K562 (cell line): ENCODE data around the gene TMIGD2. TPM values are rescaled to one million over a fixed set of nuclear protein-coding genes. Genes with fewer than 3 reads are reported as not detected.
A peak's percentile ranks its signal among the peaks of the same experiment; 100 is the strongest.

Experiments used
- MTA2 ChIP-seq: fragments of 450-650 bp; IDR thresholded peaks from 2 replicates; pipeline ENCODE4 v1.6.1; 2016; ENCODE audit warnings: low read depth
- NCOA1 ChIP-seq: fragments of 450-650 bp; IDR thresholded peaks from 2 replicates; pipeline ENCODE4 v1.6.1; 2016; ENCODE audit warnings: low read depth
- RBBP5 ChIP-seq: fragments of 200-600 bp; sonication (generic); IDR thresholded peaks from 2 replicates; pipeline ENCODE4 v1.6.1; 2012; ENCODE audit warnings: borderline replicate concordance, mild to moderate bottlenecking, low read length, control low read depth, inconsistent platforms; ENCODE audit not compliant: insufficient read depth, poor library complexity, severe bottlenecking
- TRIM28 ChIP-seq: fragments of 450-650 bp; IDR thresholded peaks from 2 replicates; pipeline ENCODE4 v1.6.1; 2017
- polyA plus RNA-seq, 8 experiments: library from polyadenylated mRNA; depleted of rRNA in 4 of 8; stranded (reverse) in 5 of 8; unstranded in 3 of 8; fragments of >200 nt; fragmentation: Nextera tagmentation in 2 of 8; fragmentation: Illumina TruSeq in 1 of 8; extraction: Ambion mirVana in 2 of 8; extraction: Trizol in 1 of 8; gene quantifications; 2 replicates each; pipeline versions ENCODE4 v1.2.1 to v1.2.3, GENCODE V29; 2011 to 2014; ENCODE audit warnings: inconsistent platforms in 1 of 8, missing spikeins in 1 of 8
- total RNA-seq, 7 experiments: library from RNA; depleted of rRNA in 6 of 7; stranded (reverse); fragments of >200 nt in 6 of 7; fragmentation: Illumina TruSeq in 2 of 7; extraction: Trizol in 2 of 7; gene quantifications; 2 replicates each; pipeline versions ENCODE4 v1.2.1 to v1.2.3, GENCODE V29; 2011 to 2021; ENCODE audit warnings: low replicate concordance in 1 of 7
- TF ChIP-seq, protein P1 (sequence below): fragments of 200-600 bp; sonication (generic); IDR thresholded peaks from one replicate; pipeline ENCODE4 v1.6.1; 2012; ENCODE audit warnings: mild to moderate bottlenecking, low read depth, low read length, inconsistent platforms
- TF ChIP-seq, protein P2 (sequence below), 2 experiments: fragments of 450-650 bp; IDR thresholded peaks; 2 replicates each; pipeline ENCODE4 v1.6.1; 2016; ENCODE audit warnings: mild to moderate bottlenecking in 2 of 2, borderline replicate concordance in 1 of 2, low read depth in 1 of 2, moderate library complexity in 1 of 2

TMIGD2 gene
- total and polyA plus RNA-seq, 9 of the 15 experiments (the other 6 are each of a cell fraction or from before 2014, with no cell fraction given), result not detected

DNA sequence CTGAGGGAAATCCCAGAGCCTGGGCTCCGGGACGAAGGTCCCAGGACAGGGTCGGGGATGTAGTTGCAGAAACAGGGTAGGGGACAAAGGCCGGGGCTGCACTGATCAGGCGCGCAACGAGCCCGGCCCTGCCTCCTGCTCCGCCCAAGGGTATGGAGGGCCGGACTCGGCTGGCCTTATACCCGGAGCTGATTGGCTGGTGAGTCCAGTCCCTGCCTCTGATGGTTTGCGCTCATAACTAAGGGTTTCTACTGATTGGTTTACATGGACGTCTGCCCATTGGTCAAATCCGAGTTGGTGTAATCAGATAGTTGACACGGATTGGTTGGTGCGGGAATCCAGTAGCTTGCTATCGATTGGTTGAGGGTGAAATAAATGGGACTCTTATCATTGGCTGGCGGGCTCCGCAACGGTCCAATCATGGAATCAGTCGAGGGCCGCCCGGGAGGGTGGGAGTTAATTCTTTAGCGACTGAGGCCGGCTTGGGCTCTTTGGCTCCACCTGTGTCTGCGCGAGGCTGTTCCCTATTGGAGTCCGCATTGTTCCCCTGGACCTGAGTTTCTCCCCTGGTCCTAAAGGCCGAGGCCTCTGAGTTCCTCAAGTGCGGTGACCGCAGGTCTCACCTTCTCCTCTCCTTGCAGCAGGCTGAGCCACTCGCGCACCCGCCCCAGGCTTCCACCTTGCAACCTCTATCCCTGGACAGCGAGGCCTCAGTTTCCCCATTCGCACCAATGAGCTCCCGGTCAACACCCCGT is 40.6 kb upstream of the TMIGD2 start (continued):
- TF ChIP-seq, protein P1, sequence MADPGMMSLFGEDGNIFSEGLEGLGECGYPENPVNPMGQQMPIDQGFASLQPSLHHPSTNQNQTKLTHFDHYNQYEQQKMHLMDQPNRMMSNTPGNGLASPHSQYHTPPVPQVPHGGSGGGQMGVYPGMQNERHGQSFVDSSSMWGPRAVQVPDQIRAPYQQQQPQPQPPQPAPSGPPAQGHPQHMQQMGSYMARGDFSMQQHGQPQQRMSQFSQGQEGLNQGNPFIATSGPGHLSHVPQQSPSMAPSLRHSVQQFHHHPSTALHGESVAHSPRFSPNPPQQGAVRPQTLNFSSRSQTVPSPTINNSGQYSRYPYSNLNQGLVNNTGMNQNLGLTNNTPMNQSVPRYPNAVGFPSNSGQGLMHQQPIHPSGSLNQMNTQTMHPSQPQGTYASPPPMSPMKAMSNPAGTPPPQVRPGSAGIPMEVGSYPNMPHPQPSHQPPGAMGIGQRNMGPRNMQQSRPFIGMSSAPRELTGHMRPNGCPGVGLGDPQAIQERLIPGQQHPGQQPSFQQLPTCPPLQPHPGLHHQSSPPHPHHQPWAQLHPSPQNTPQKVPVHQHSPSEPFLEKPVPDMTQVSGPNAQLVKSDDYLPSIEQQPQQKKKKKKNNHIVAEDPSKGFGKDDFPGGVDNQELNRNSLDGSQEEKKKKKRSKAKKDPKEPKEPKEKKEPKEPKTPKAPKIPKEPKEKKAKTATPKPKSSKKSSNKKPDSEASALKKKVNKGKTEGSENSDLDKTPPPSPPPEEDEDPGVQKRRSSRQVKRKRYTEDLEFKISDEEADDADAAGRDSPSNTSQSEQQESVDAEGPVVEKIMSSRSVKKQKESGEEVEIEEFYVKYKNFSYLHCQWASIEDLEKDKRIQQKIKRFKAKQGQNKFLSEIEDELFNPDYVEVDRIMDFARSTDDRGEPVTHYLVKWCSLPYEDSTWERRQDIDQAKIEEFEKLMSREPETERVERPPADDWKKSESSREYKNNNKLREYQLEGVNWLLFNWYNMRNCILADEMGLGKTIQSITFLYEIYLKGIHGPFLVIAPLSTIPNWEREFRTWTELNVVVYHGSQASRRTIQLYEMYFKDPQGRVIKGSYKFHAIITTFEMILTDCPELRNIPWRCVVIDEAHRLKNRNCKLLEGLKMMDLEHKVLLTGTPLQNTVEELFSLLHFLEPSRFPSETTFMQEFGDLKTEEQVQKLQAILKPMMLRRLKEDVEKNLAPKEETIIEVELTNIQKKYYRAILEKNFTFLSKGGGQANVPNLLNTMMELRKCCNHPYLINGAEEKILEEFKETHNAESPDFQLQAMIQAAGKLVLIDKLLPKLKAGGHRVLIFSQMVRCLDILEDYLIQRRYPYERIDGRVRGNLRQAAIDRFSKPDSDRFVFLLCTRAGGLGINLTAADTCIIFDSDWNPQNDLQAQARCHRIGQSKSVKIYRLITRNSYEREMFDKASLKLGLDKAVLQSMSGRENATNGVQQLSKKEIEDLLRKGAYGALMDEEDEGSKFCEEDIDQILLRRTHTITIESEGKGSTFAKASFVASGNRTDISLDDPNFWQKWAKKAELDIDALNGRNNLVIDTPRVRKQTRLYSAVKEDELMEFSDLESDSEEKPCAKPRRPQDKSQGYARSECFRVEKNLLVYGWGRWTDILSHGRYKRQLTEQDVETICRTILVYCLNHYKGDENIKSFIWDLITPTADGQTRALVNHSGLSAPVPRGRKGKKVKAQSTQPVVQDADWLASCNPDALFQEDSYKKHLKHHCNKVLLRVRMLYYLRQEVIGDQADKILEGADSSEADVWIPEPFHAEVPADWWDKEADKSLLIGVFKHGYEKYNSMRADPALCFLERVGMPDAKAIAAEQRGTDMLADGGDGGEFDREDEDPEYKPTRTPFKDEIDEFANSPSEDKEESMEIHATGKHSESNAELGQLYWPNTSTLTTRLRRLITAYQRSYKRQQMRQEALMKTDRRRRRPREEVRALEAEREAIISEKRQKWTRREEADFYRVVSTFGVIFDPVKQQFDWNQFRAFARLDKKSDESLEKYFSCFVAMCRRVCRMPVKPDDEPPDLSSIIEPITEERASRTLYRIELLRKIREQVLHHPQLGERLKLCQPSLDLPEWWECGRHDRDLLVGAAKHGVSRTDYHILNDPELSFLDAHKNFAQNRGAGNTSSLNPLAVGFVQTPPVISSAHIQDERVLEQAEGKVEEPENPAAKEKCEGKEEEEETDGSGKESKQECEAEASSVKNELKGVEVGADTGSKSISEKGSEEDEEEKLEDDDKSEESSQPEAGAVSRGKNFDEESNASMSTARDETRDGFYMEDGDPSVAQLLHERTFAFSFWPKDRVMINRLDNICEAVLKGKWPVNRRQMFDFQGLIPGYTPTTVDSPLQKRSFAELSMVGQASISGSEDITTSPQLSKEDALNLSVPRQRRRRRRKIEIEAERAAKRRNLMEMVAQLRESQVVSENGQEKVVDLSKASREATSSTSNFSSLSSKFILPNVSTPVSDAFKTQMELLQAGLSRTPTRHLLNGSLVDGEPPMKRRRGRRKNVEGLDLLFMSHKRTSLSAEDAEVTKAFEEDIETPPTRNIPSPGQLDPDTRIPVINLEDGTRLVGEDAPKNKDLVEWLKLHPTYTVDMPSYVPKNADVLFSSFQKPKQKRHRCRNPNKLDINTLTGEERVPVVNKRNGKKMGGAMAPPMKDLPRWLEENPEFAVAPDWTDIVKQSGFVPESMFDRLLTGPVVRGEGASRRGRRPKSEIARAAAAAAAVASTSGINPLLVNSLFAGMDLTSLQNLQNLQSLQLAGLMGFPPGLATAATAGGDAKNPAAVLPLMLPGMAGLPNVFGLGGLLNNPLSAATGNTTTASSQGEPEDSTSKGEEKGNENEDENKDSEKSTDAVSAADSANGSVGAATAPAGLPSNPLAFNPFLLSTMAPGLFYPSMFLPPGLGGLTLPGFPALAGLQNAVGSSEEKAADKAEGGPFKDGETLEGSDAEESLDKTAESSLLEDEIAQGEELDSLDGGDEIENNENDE, result no peak
- TF ChIP-seq, protein P2, sequence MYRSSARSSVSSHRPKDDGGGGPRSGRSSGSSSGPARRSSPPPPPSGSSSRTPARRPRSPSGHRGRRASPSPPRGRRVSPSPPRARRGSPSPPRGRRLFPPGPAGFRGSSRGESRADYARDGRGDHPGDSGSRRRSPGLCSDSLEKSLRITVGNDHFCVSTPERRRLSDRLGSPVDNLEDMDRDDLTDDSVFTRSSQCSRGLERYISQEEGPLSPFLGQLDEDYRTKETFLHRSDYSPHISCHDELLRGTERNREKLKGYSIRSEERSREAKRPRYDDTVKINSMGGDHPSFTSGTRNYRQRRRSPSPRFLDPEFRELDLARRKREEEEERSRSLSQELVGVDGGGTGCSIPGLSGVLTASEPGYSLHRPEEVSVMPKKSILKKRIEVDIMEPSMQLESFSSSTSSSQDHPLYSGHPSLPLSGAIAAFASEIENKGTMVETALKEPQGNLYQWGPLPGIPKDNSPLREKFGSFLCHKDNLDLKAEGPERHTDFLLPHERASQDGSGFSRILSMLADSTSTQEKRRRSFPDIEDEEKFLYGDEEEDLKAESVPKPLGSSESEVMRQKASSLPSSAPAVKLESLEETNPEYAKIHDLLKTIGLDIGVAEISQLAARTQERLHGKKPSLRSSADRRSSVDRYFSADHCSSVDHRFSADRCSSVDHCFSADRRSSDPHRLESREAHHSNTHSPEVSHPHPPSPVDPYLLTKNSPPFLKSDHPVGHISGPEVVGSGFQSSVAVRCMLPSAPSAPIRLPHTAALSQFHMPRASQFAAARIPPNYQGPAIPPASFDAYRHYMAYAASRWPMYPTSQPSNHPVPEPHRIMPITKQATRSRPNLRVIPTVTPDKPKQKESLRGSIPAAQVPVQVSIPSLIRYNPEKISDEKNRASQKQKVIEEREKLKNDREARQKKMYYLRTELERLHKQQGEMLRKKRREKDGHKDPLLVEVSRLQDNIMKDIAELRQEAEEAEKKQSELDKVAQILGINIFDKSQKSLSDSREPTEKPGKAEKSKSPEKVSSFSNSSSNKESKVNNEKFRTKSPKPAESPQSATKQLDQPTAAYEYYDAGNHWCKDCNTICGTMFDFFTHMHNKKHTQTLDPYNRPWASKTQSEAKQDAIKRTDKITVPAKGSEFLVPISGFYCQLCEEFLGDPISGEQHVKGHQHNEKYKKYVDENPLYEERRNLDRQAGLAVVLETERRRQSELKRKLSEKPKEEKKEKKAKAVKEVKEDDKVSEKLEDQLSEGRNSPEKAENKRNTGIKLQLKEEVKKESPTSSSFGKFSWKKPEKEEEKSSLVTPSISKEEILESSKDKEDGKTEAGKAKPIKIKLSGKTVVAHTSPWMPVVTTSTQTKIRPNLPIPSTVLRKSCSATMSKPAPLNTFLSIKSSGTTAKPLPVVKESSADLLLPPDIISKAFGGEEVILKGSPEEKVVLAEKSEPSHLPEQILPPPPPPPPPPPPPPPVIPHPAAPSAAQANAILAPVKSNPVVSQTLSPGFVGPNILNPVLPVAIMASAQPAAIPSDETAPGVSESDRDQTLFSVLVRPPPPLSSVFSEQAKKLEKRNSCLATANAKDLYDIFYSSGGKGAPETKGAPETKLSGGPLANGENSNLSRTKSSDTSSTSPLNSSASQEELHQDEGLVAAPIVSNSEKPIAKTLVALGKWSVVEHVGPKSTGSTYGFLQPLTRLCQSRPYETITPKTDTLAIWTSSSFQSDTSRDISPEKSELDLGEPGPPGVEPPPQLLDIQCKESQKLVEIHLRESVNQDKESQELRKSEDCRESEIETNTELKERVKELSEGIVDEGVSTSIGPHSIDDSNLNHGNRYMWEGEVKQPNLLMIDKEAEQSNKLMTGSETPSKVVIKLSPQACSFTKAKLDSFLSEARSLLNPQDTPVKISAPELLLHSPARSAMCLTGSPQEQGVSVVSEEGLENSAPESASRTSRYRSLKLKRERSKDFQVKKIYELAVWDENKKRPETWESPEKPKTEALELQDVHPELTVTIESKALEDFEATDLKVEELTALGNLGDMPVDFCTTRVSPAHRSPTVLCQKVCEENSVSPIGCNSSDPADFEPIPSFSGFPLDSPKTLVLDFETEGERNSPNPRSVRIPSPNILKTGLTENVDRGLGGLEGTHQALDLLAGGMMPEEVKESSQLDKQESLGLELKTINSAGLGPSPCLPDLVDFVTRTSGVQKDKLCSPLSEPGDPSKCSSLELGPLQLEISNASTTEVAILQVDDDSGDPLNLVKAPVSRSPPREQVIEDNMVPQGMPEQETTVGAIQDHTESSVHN (IDR thresholded peaks at IDR 0.05; ENCODE audit: borderline replicate concordance in 1 of 2, low read depth in 1 of 2), result no peak
- TF ChIP-seq MTA2 (0 out of 2 replicates have a peak, but pooled peaks have one; percentile 20), RBBP5 (no peak), TRIM28 (no peak), NCOA1 (0 out of 2 replicates have a peak, but pooled peaks have one; percentile 23)
